HepG2 (cell line): Measurements from ENCODE around the gene KLHL7. TPM values are rescaled to one million over a fixed set of nuclear protein-coding genes. Genes with fewer than 3 reads are reported as not detected.

Experiments
- ATAC-seq: fragments of 200-7000 bp; cut with Tn5 transposase; 3 replicates; pipeline ENCODE4 v1.9.1; 2020; ENCODE audit warnings: mild to moderate bottlenecking, moderate library complexity
- BruUV-seq: library from RNA; stranded (reverse); fragments of 400-500 nt; replicated peaks from 2 replicates; lab custom pipeline; 2021; lab: Mats Ljungman, UMichigan
- CTCF ChIA-PET: fragments of 300-600 bp; formaldehyde crosslinking; extraction: SDS; loops from one replicate; lab custom pipeline; 2021; ENCODE audit warnings: low total read pairs, inconsistent platforms, low intra/inter-chr PET ratio; lab: Yijun Ruan, JAX
- POLR2A ChIA-PET: fragments of 350-600 bp; sonication (Branson Sonifier 250); formaldehyde crosslinking; loops from one replicate; lab custom pipeline; 2020; ENCODE audit warnings: antibody characterized with exemption, inconsistent platforms; lab: Yijun Ruan, JAX
- DNase-seq: peaks from one replicate; pipeline ENCODE4 v3.0.0-alpha.2; 2015; ENCODE audit warnings: low spot score
- FAIRE-seq: peaks from 3 replicates; lab custom pipeline; 2011; peaks lifted over from hg19 to GRCh38; lab: Jason Lieb, UNC
- H2AFZ ChIP-seq: one replicate; pipeline ENCODE4 v1.6.1; 2011; ENCODE audit warnings: low read length, inconsistent platforms
- H3K27ac ChIP-seq: fragments of 300-600 bp; 3 replicates; pipeline ENCODE4 v1.8.0; 2011; ENCODE audit warnings: mixed run types, mild to moderate bottlenecking, mixed read lengths, low read length, inconsistent platforms; ENCODE audit not compliant: insufficient read depth; ENCODE audit errors: extremely low read length
- H3K27me3 ChIP-seq, 2 experiments: fragments of 200-600 bp in 1 of 2; 2 replicates in 1 of 2; 3 replicates in 1 of 2; pipeline versions ENCODE4 v1.6.0 to v1.8.0; 2011; ENCODE audit warnings: low read length in 2 of 2, mild to moderate bottlenecking in 2 of 2, moderate library complexity in 2 of 2, inconsistent platforms in 1 of 2; ENCODE audit not compliant: insufficient read depth in 2 of 2, control insufficient read depth in 1 of 2
- H3K36me3 ChIP-seq, 2 experiments: fragments of 200-600 bp in 1 of 2; replicated peaks in 1 of 2; 2 replicates in 1 of 2; 3 replicates in 1 of 2; pipeline versions ENCODE4 v1.5.1 to v1.8.0; 2011; ENCODE audit warnings: low read length in 2 of 2, inconsistent platforms in 1 of 2; ENCODE audit not compliant: insufficient read depth in 2 of 2, control insufficient read depth in 1 of 2
- H3K4me1 ChIP-seq: 2 replicates; pipeline ENCODE4 v1.5.1; 2012; ENCODE audit warnings: low read length, inconsistent platforms; ENCODE audit not compliant: insufficient read depth
- H3K4me2 ChIP-seq: 2 replicates; pipeline ENCODE4 v1.6.0; 2011; ENCODE audit warnings: low read depth, low read length, inconsistent platforms
- H3K4me3 ChIP-seq, 3 experiments: fragments of 200-600 bp in 1 of 3; sonication (generic), shearing (Covaris generic) in 1 of 3; replicated peaks in 1 of 3; 2 replicates each; pipeline ENCODE4 v1.5.1; 2011 to 2016; ENCODE audit warnings: low read length in 3 of 3, inconsistent platforms in 2 of 3, low read depth in 2 of 3, mild to moderate bottlenecking in 2 of 3, control low read depth in 1 of 3, mixed read lengths in 1 of 3; ENCODE audit not compliant: insufficient read depth in 1 of 3
- H3K79me2 ChIP-seq: one replicate; pipeline ENCODE4 v1.6.1; 2011; ENCODE audit warnings: low read length, inconsistent platforms; ENCODE audit not compliant: insufficient read depth
- H3K9ac ChIP-seq: 2 replicates; pipeline ENCODE4 v1.6.0; 2011; ENCODE audit warnings: mild to moderate bottlenecking, low read depth, low read length, inconsistent platforms; ENCODE audit not compliant: insufficient read depth
- H3K9me3 ChIP-seq: 2 replicates; pipeline ENCODE4 v1.5.1; 2012; ENCODE audit warnings: mild to moderate bottlenecking, low read length
- H4K20me1 ChIP-seq: 2 replicates; pipeline ENCODE4 v1.6.0; 2011; ENCODE audit warnings: inconsistent platforms, mild to moderate bottlenecking, low read length, moderate library complexity; ENCODE audit not compliant: insufficient read depth
- KMT2A ChIP-seq: sonication (generic); formaldehyde crosslinking; IDR thresholded peaks from 2 replicates; pipeline ENCODE4 v1.4.0; 2020; ENCODE audit warnings: missing genetic modification reagents
- MBD4 ChIP-seq: IDR thresholded peaks from 2 replicates; pipeline ENCODE4 v1.6.1; 2012; ENCODE audit warnings: low read length, inconsistent platforms, borderline replicate concordance
- NPAS2 ChIP-seq: sonication (generic); formaldehyde crosslinking; IDR thresholded peaks from 2 replicates; pipeline ENCODE4 v1.8.0; 2022; ENCODE audit warnings: mild to moderate bottlenecking, missing genetic modification reagents, borderline replicate concordance
- TGIF2 ChIP-seq: IDR thresholded peaks from 2 replicates; pipeline ENCODE4 v1.6.1; 2016; ENCODE audit warnings: control low read depth, missing compliant biosample characterization
- ZNF354B ChIP-seq: sonication (generic); formaldehyde crosslinking; IDR thresholded peaks from 2 replicates; pipeline ENCODE4 v1.8.0; 2022; ENCODE audit warnings: mild to moderate bottlenecking, missing genetic modification reagents
- ZNF543 ChIP-seq: sonication (generic); formaldehyde crosslinking; IDR thresholded peaks from 2 replicates; pipeline ENCODE4 v1.4.0; 2020; ENCODE audit warnings: mild to moderate bottlenecking, missing genetic modification reagents
- ZNF883 ChIP-seq: sonication (generic); formaldehyde crosslinking; IDR thresholded peaks from 2 replicates; pipeline ENCODE4 v1.5.1; 2020; ENCODE audit warnings: mild to moderate bottlenecking, missing genetic modification reagents; ENCODE audit errors: not compliant biosample characterization
- WGBS: methylation state at CpG from one replicate; pipeline ENCODE4 v1.1.6; 2017; ENCODE audit warnings: low lambda C conversion rate; 5-methylcytosine and 5-hydroxymethylcytosine counted together
- in situ Hi-C: cut with HindIII; loops from 2 replicates; pipeline ENCODE4 v1.10.0; 2017; ENCODE audit warnings: low pct_unique_long_range_greater_than_20kb; ENCODE audit not compliant: extremely low pct_ligation_motif_present
- intact Hi-C: fragments of 100-400 bp; cut with micrococcal nuclease; formaldehyde crosslinking; loops from one replicate; pipeline ENCODE4 v1.10.0; 2022; ENCODE audit not compliant: unreplicated experiment
- polyA plus RNA-seq, 8 experiments: library from polyadenylated mRNA; depleted of rRNA in 3 of 8; stranded (reverse) in 7 of 8; unstranded in 1 of 8; fragments of >200 nt; fragmentation: Illumina TruSeq in 4 of 8; extraction: Trizol in 4 of 8; gene quantifications; 2 replicates each; pipeline versions ENCODE4 v1.2.1 to v1.2.3, GENCODE V29; 2011 to 2016; ENCODE audit warnings: low read depth in 4 of 8, missing spikeins in 1 of 8, mixed read lengths in 1 of 8; ENCODE audit not compliant: insufficient read depth in 1 of 8
- total RNA-seq, 5 experiments: library from RNA; depleted of rRNA; stranded (reverse); fragments of >200 nt; fragmentation: Illumina TruSeq; extraction: Trizol; gene quantifications; 2 replicates each; pipeline ENCODE4 v1.2.3, GENCODE V29; 2016; ENCODE audit warnings: low read depth in 1 of 5
- TF ChIP-seq, protein P1 (sequence below): sonication (generic); formaldehyde crosslinking; IDR thresholded peaks from 2 replicates; pipeline ENCODE4 v1.5.0; 2020; ENCODE audit warnings: mild to moderate bottlenecking, missing genetic modification reagents
- TF ChIP-seq, protein P2 (sequence below): sonication (generic); formaldehyde crosslinking; IDR thresholded peaks from 2 replicates; pipeline ENCODE4 v1.8.1; 2023; ENCODE audit warnings: mild to moderate bottlenecking, missing genetic modification reagents
- TF ChIP-seq, protein P3 (sequence below), 2 experiments: fragments of 450-650 bp in 1 of 2; sonication (generic) in 1 of 2; formaldehyde crosslinking in 1 of 2; IDR thresholded peaks; 2 replicates each; pipeline versions ENCODE4 v1.6.1 to v1.8.0; 2016 to 2022; ENCODE audit warnings: antibody characterized with exemption in 1 of 2, mild to moderate bottlenecking in 1 of 2, missing genetic modification reagents in 1 of 2

KLHL7 gene
- total and polyA plus RNA-seq, 2 of the 13 experiments (the other 11 are each of a cell fraction or from before 2014, with no cell fraction given) = 16.2 to 34.4 TPM

DNA sequence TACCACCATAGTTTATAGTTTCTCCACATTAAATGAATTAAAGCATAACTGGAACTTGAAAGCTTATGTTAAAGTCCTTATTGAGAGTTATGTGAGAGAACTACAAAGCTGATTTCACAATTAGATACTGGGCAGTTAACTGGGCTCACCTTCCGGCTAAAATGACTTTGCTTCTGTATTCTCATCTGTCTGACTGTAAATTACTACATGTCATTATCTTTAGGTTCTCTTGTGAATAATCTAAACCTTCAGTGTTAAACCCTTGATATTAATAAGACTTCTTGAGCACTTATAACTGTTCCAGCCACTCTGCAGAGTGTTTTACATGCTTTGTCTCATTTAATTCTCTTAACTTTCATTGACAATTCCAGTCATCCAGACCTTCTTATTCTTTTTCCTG, 3.9 kb downstream of the KLHL7 start (continued):
- TF ChIP-seq, protein P1, sequence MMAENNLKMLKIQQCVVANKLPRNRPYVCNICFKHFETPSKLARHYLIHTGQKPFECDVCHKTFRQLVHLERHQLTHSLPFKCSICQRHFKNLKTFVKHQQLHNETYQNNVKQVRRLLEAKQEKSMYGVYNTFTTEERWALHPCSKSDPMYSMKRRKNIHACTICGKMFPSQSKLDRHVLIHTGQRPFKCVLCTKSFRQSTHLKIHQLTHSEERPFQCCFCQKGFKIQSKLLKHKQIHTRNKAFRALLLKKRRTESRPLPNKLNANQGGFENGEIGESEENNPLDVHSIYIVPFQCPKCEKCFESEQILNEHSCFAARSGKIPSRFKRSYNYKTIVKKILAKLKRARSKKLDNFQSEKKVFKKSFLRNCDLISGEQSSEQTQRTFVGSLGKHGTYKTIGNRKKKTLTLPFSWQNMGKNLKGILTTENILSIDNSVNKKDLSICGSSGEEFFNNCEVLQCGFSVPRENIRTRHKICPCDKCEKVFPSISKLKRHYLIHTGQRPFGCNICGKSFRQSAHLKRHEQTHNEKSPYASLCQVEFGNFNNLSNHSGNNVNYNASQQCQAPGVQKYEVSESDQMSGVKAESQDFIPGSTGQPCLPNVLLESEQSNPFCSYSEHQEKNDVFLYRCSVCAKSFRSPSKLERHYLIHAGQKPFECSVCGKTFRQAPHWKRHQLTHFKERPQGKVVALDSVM (CRISPR knock-in tag) = no peak
- no peak for TF ChIP-seq KMT2A (CRISPR knock-in tag)

DNA sequence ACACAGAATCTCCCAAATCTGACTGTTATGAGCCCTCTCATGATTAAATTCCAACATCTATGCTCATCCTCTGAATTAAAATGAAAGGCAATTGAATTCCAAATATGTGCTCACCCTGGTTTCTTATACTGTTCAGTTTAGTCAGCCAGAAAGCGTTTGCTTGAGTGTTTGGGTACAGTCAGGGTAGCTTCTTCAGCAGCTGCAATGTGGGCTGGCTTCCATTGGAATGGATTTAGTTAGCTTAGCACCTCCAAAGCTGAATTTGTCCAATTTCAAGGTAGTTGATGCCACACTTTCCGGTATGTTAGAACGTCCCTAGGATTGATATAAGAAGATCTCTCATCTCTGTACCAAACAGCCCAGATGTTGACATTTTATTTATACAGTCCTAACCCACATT, 9.3 kb downstream of the KLHL7 start:
- Histone ChIP-seq H3K79me2 (peaks cover 26% of the 10 kb centered on the region), H3K9ac (no peak overlapping the region), H4K20me1 (no peaks in the 10 kb centered on the region), H3K4me3 (no peak overlapping the region), H3K27me3 (no peaks in the 10 kb centered on the region), H3K4me1 (no peaks in the 10 kb centered on the region), H3K27ac (no peak overlapping the region), H3K4me2 (no peak overlapping the region), H3K9me3 (no peaks in the 10 kb centered on the region), H3K36me3 (no peaks in the 10 kb centered on the region), H2AFZ (no peak overlapping the region)
- POLR2A ChIA-PET = no interaction called here
- CTCF ChIA-PET = no interaction called here
- no peak for FAIRE-seq
- intact Hi-C loops = no loop called here
- ATAC-seq = no peak
- in situ Hi-C loops = no loop called here
- WGBS = 100% methylated on average over 3 of the region's 3 CpGs
- DNase-seq = no peak
- BruUV-seq = no TSS peak
- TF ChIP-seq, protein P2, sequence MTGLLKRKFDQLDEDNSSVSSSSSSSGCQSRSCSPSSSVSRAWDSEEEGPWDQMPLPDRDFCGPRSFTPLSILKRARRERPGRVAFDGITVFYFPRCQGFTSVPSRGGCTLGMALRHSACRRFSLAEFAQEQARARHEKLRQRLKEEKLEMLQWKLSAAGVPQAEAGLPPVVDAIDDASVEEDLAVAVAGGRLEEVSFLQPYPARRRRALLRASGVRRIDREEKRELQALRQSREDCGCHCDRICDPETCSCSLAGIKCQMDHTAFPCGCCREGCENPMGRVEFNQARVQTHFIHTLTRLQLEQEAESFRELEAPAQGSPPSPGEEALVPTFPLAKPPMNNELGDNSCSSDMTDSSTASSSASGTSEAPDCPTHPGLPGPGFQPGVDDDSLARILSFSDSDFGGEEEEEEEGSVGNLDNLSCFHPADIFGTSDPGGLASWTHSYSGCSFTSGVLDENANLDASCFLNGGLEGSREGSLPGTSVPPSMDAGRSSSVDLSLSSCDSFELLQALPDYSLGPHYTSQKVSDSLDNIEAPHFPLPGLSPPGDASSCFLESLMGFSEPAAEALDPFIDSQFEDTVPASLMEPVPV (CRISPR knock-in tag) = no peak
- TF ChIP-seq, protein P3, sequence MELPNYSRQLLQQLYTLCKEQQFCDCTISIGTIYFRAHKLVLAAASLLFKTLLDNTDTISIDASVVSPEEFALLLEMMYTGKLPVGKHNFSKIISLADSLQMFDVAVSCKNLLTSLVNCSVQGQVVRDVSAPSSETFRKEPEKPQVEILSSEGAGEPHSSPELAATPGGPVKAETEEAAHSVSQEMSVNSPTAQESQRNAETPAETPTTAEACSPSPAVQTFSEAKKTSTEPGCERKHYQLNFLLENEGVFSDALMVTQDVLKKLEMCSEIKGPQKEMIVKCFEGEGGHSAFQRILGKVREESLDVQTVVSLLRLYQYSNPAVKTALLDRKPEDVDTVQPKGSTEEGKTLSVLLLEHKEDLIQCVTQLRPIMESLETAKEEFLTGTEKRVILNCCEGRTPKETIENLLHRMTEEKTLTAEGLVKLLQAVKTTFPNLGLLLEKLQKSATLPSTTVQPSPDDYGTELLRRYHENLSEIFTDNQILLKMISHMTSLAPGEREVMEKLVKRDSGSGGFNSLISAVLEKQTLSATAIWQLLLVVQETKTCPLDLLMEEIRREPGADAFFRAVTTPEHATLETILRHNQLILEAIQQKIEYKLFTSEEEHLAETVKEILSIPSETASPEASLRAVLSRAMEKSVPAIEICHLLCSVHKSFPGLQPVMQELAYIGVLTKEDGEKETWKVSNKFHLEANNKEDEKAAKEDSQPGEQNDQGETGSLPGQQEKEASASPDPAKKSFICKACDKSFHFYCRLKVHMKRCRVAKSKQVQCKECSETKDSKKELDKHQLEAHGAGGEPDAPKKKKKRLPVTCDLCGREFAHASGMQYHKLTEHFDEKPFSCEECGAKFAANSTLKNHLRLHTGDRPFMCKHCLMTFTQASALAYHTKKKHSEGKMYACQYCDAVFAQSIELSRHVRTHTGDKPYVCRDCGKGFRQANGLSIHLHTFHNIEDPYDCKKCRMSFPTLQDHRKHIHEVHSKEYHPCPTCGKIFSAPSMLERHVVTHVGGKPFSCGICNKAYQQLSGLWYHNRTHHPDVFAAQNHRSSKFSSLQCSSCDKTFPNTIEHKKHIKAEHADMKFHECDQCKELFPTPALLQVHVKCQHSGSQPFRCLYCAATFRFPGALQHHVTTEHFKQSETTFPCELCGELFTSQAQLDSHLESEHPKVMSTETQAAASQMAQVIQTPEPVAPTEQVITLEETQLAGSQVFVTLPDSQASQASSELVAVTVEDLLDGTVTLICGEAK (IDR thresholded peaks at IDR 0.05) = no peak
- TF ChIP-seq, protein P3 (CRISPR knock-in tag; IDR thresholded peaks at IDR 0.05) = no peak
- TF ChIP-seq MBD4 = no peak
- no peak for TF ChIP-seq ZNF883
- TF ChIP-seq NPAS2 (CRISPR knock-in tag) = no peak
- no peak for TF ChIP-seq TGIF2 (CRISPR knock-in tag)
- no peak for TF ChIP-seq ZNF354B (CRISPR knock-in tag)
- no peak for TF ChIP-seq ZNF543 (CRISPR knock-in tag)
